ENCODE results near the gene ZNF45.
"Not testable (repeated sequence)": the region's sequence is repeated elsewhere in the genome, so short reads cannot be mapped to it uniquely, and the experiment has no call there.

The ZNF45 gene

DNA sequence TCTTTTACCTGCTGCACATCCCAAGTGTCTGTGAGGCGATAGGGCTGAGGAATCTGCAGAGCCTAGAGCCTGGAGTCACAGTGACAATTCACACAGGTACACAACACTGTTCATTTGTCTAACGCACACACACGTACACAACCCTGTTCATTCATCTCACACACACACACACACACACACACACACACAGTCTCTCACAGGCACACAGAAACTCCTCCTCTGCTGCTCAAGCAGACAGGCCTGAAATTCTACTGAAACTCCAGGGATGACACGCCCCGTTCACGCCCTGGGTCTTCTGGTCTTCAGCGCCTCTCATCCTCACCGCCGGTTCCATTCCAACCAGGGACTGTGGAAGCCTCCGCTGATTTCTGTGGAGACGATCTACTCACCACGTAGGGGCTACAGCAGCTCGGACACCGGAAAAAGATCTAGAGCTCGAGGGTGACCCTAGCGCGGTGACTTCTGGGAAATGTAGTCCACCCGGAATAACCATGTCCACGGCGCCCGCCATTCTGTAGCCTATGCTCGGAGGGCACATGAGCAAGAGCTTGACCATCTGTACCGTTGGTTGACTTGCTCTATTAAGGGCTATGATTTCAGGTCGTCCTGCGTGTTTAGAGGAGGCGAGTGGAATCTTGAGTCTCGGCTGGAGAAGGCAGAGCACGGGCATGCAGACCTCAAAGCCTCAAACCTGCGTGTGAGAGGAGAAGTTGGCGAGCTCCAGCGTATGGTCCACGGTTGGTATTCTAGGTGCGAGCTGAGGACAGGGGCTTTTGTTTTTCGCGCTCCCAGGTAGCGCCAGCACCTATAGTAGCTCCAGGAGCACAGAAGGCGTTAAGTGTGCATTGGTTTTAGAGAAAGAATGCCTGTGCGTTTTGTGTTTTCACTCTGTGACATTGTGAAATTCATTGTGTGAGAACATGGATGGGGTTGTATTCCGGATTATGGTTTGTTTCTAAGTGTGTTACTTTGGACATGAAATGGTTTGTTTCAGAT lies 33.4 kb downstream of the ZNF45 start:
- peak; percentile 76 for FAIRE-seq
- TF ChIP-seq POLR2A (IDR thresholded peaks at IDR 0.05; ENCODE audit: low read depth, low read length), result peak; percentile 35; the same call in 1 of the 2 replicates
- DNase-seq (ENCODE audit: insufficient read length, low spot score), result peak; percentile 56

DNA sequence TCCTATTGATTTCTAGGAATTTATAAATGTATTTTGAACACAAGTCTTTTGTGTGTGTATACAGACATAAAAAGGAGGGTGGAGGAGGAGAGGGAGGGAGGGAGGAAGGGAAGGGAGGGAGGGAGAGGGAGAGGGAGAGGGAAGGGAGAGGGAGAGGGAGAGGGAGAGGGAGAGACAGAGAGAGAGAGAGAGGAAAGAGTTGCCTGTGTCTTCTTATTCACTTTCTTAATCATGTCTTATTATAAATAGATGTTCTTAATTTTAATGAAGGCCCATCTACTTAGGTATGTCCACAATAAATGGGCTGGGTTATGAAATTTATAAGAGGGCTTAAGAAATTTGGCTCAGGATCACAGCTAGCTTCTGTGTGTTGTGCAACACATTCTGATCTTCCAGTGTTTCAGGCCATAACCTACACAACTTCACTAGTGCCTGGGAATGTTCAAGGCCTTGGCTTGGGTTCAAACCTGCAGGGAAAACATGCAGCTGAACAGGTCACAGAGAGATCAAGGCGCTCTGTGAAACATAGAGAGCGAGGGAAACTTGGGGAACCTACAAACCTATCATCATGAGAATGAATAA lies 39.3 kb downstream of the ZNF45 start:
- DNase-seq (ENCODE audit: insufficient read length, low spot score), result no peak
- FAIRE-seq, result peak; percentile 45
- no peak for TF ChIP-seq POLR2A (IDR thresholded peaks at IDR 0.05; ENCODE audit: low read depth, low read length)

DNA sequence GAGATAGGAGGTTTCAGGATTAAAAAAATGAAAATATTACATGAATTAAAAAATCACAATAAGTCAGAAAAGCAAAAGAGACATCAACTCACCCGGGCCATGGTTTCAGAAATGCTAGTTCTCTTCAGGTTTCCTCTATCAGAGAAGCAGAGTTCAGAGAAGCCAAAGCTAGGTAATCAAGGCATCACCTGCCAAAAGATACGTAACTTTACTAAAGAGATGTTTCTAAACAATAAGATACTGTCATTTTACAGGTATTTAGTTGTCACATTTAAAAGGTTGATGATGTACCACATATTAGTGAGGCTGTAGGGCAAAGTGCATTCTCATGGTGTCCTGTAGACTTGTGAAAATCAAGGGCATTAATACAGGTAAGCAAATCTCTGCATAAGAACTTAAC lies 51.2 kb downstream of the ZNF45 start, which contains the start of gene ZNF404:
Gene ZNF404 (minus strand): TSS at position 101 of the 400 bp plus-strand sequence.
- TF ChIP-seq POLR2A (IDR thresholded peaks at IDR 0.05; ENCODE audit: low read depth, low read length), result no peak
- DNase-seq (ENCODE audit: insufficient read length, low spot score), result no peak
- no peak for FAIRE-seq

DNA sequence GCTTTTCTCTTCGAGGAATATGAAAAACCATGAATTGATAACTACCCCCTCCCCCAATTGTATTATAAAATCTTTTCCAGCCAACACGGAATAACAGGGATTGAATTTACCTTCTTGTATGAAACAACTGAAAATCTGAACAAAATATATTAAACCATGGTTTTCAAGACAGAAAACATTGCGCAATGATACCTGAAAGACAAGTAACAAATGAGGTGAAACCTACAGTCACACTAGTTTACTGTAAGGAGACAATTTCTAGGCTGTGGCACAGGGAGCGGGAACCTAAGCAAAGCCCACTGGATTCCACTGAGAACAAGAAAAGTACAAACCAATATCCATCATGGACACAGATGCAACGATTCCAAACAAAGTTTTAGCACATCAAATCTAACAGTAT lies 54.6 kb downstream of the ZNF45 start:
- TF ChIP-seq POLR2A (IDR thresholded peaks at IDR 0.05; ENCODE audit: low read depth, low read length), result no peak
- FAIRE-seq (no peak), DNase-seq (ENCODE audit: insufficient read length, low spot score) (no peak)

DNA sequence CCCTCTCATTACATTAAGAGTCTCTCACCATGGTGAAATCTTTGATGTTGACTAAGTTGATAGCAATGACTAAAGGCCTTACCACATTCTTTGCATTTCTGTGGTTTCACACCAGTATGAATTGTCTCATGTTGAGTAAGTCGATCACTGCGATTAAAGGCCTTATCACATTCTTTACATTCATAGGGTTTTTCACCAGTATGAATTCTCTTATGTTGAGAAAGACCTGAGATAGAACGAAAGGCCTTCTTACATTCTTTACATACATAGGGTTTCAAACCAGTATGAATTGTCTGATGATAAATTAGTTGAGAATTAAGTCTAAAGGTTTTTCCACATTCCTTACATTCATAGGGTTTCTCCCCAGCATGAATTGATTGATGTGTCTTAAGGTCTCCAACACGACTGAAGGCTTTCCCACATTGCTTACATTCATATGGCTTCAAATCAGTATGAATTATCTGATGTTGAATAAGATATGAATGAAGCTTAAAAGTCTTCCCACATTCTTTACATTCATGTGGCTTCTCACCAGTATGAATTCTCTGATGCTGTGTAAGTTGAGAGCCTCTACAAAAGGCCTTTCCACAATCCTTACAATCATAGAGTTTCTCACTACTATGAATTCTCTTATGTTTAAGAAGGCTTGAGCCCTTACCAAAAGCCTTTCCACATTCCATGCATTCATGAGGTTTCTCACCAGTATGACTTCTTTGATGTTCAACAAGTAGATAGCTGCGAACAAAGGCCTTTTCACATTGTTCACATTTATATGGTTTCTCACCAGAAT lies 62.3 kb downstream of the ZNF45 start:
- TF ChIP-seq POLR2A (IDR thresholded peaks at IDR 0.05; ENCODE audit: low read depth, low read length), result no peak
- FAIRE-seq (peak; percentile 87), DNase-seq (ENCODE audit: insufficient read length, low spot score) (no peak)

DNA sequence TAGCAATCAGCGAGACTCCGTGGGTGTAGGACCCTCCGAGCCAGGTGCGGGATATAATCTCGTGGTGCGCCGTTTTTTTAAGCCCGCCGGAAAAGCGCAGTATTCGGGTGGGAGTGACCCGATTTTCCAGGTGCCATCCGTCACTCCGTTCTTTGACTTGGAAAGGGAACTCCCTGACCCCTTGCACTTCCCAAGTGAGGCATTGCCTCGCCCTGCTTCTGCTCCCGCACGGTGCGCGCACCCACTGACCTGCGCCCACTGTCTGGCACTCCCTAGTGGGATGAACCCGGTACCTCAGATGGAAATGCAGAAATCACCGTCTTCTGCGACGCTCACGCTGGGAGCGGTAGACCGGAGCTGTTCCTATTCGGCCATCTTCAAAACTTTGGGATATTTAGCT lies 68.2 kb downstream of the ZNF45 start:
- DNase-seq (ENCODE audit: insufficient read length, low spot score); FAIRE-seq: not testable (repeated sequence)
